Muscle of leg (tissue), 11 donors: ENCODE measurements around the gene CPSF3. TPM values are rescaled to one million over a fixed set of nuclear protein-coding genes. Genes with fewer than 3 reads are reported as not detected.
A peak's percentile ranks its signal among the peaks of the same experiment; 100 is the strongest.

Source experiments
- DNase-seq: peaks from one replicate; pipeline ENCODE4 v3.0.0; 2013
- H3K27ac ChIP-seq: one replicate; pipeline ENCODE4 v1.5.1; 2013; ENCODE audit warnings: mild to moderate bottlenecking, low read length, control low read depth
- H3K27me3 ChIP-seq: one replicate; pipeline ENCODE4 v1.6.1; 2013; ENCODE audit warnings: low read length; ENCODE audit not compliant: control insufficient read depth, insufficient read depth
- H3K36me3 ChIP-seq: one replicate; pipeline ENCODE4 v1.6.1; 2013; ENCODE audit warnings: low read length; ENCODE audit not compliant: control insufficient read depth, insufficient read depth
- H3K4me1 ChIP-seq: one replicate; pipeline ENCODE4 v1.6.1; 2013; ENCODE audit warnings: low read length; ENCODE audit not compliant: control insufficient read depth, insufficient read depth
- H3K4me3 ChIP-seq: one replicate; pipeline ENCODE4 v1.5.1; 2013; ENCODE audit warnings: low read length, control low read depth
- H3K9me3 ChIP-seq: replicated peaks from 2 replicates; pipeline ENCODE4 v1.6.1; 2013; ENCODE audit warnings: low read depth, low read length; ENCODE audit not compliant: control insufficient read depth
- WGBS: methylation state at CpG from one replicate; pipeline ENCODE4 v1.1.5; 2013; ENCODE audit warnings: missing lambda C conversion rate; ENCODE audit not compliant: insufficient coverage; 5-methylcytosine and 5-hydroxymethylcytosine counted together
- polyA plus RNA-seq, 8 donors: library from polyadenylated mRNA; unstranded; fragments of 120-200 nt; gene quantifications; one replicate each; pipeline versions ENCODE4 v1.2.1 to v1.2.3, GENCODE V29; 2013; ENCODE audit warnings: inconsistent platforms in 1 of 8, low replicate concordance in 1 of 8; ENCODE audit not compliant: insufficient read length in 8 of 8, insufficient read depth in 1 of 8
- total RNA-seq: library from RNA; stranded (reverse); fragments of 120-200 nt; gene quantifications from one replicate; pipeline ENCODE4 v1.2.4, GENCODE V29; 2013

Gene CPSF3
- total and polyA plus RNA-seq, 9 donors = 31.3 to 37.8 (median 34.9) TPM

- DNase-seq = no peak
- Histone ChIP-seq H3K9me3 (no peaks in the 10 kb centered on the region), H3K27ac (no peak overlapping the region), H3K4me3 (no peak overlapping the region), H3K27me3 (no peaks in the 10 kb centered on the region), H3K4me1 (no peaks in the 10 kb centered on the region), H3K36me3 (peaks cover 49% of the 10 kb centered on the region)
- WGBS = 89% methylated on average over 2 of the region's 7 CpGs
These were observed 41.7 kb downstream of the CPSF3 start for GRCh38 chr2:9465170-9465569.

- no peak for DNase-seq
- Histone ChIP-seq H3K9me3 (no peaks in the 10 kb centered on the region), H3K27ac (no peak overlapping the region), H3K4me1 (no peaks in the 10 kb centered on the region), H3K4me3 (no peak overlapping the region), H3K27me3 (no peaks in the 10 kb centered on the region), H3K36me3 (peaks cover 49% of the 10 kb centered on the region)
- 97% methylated on average over 29 of the region's 46 CpGs for WGBS
These were observed 42.8 kb downstream of the CPSF3 start for GRCh38 chr2:9466147-9466683.

GRCh38 chr2:9467687-9468086, 44.2 kb downstream of the CPSF3 start:
- H3K4me1 ChIP-seq = no peaks in the 10 kb centered on the region
- WGBS = 63% methylated on average over 3 of the region's 10 CpGs
- H3K9me3 ChIP-seq = no peaks in the 10 kb centered on the region
- H3K27me3 ChIP-seq = no peaks in the 10 kb centered on the region
- no peak for DNase-seq
- no peak overlapping the region for H3K27ac ChIP-seq
- no peak overlapping the region for H3K4me3 ChIP-seq
- H3K36me3 ChIP-seq = peaks cover 50% of the 10 kb centered on the region

- Histone ChIP-seq H3K27me3 (no peaks in the 10 kb centered on the region), H3K4me3 (no peak overlapping the region), H3K36me3 (peaks cover 38% of the 10 kb centered on the region), H3K9me3 (no peaks in the 10 kb centered on the region), H3K27ac (no peak overlapping the region), H3K4me1 (peaks cover 17% of the 10 kb centered on the region)
- no CpG with 5 or more reads among the region's 5 CpGs for WGBS
- no peak for DNase-seq
These were observed 47.8 kb downstream of the CPSF3 start for GRCh38 chr2:9471206-9471605.

- peaks cover 46% of the 10 kb centered on the region for H3K36me3 ChIP-seq
- no peak overlapping the region for H3K27ac ChIP-seq
- no peak for DNase-seq
- peaks cover 18% of the 10 kb centered on the region for H3K4me1 ChIP-seq
- H3K9me3 ChIP-seq = no peaks in the 10 kb centered on the region
- 100% methylated on average over 1 of the region's 9 CpGs for WGBS
- H3K4me3 ChIP-seq = no peak overlapping the region
- no peaks in the 10 kb centered on the region for H3K27me3 ChIP-seq
These were observed 49.1 kb downstream of the CPSF3 start for GRCh38 chr2:9472511-9472910.

- Histone ChIP-seq H3K27ac (no peak overlapping the region), H3K27me3 (no peaks in the 10 kb centered on the region), H3K4me1 (peaks cover 18% of the 10 kb centered on the region), H3K36me3 (peaks cover 41% of the 10 kb centered on the region), H3K9me3 (no peaks in the 10 kb centered on the region), H3K4me3 (peak overlapping the region; percentile 90)
- DNase-seq = no peak
- WGBS = 22% methylated on average over 20 of the region's 24 CpGs
These were observed 50.0 kb downstream of the CPSF3 start for GRCh38 chr2:9473308-9473984.

- Histone ChIP-seq H3K4me3 (peak overlapping the region; percentile 90), H3K36me3 (peaks cover 41% of the 10 kb centered on the region), H3K9me3 (no peaks in the 10 kb centered on the region), H3K27me3 (no peaks in the 10 kb centered on the region), H3K27ac (peak overlapping the region; percentile 67), H3K4me1 (peaks cover 18% of the 10 kb centered on the region)
- 2% methylated on average over 39 of the region's 39 CpGs for WGBS
- DNase-seq = peak; percentile 60
These were observed 50.5 kb downstream of the CPSF3 start for GRCh38 chr2:9473985-9474360.

GRCh38 chr2:9474361-9475057, 51.1 kb downstream of the CPSF3 start, which contains the start of gene IAH1:
Gene IAH1, plus strand, starts transcription at chr2:9474551. Its CDS starts 16 bp downstream, at chr2:9474567.
- DNase-seq = peak; percentile 67
- Histone ChIP-seq H3K36me3 (peaks cover 36% of the 10 kb centered on the region), H3K4me3 (peak within 1 kb of the TSS; percentile 90), H3K27ac (peak within 1 kb of the TSS; percentile 75), H3K4me1 (peaks cover 18% of the 10 kb centered on the region), H3K9me3 (no peaks in the 10 kb centered on the region), H3K27me3 (no peaks in the 10 kb centered on the region)
- WGBS = under 1% methylated on average over 91 of the region's 91 CpGs

- no peaks in the 10 kb centered on the region for H3K9me3 ChIP-seq
- no peak overlapping the region for H3K27ac ChIP-seq
- H3K27me3 ChIP-seq = no peaks in the 10 kb centered on the region
- DNase-seq = no peak
- H3K4me3 ChIP-seq = no peak overlapping the region
- peaks cover 18% of the 10 kb centered on the region for H3K4me1 ChIP-seq
- 88% methylated on average over 2 of the region's 7 CpGs for WGBS
- peaks cover 47% of the 10 kb centered on the region for H3K36me3 ChIP-seq
These were observed 54.5 kb downstream of the CPSF3 start for GRCh38 chr2:9477914-9478313.

- no peak overlapping the region for H3K4me3 ChIP-seq
- DNase-seq = no peak
- H3K9me3 ChIP-seq = no peaks in the 10 kb centered on the region
- 75% methylated on average over 1 of the region's 3 CpGs for WGBS
- peaks cover 53% of the 10 kb centered on the region for H3K36me3 ChIP-seq
- no peaks in the 10 kb centered on the region for H3K27me3 ChIP-seq
- no peak overlapping the region for H3K27ac ChIP-seq
- H3K4me1 ChIP-seq = peaks cover 17% of the 10 kb centered on the region
These were observed 55.1 kb downstream of the CPSF3 start for GRCh38 chr2:9478526-9478925.
